Measurements from ENCODE around the gene LCTL. TPM values are rescaled to one million over a fixed set of nuclear protein-coding genes. Genes with fewer than 3 reads are reported as not detected.

LCTL gene
- total RNA-seq, 1 experiment from 2014 or later: not detected

GRCh38 chr15:66587749-66588148 lies 22.0 kb upstream of the LCTL start:
- Histone ChIP-seq H3K4me1 (ENCODE audit: low read length) (no peaks in the 10 kb centered on the region; the same call in 1 of the 2 replicates), H3K9me3 (ENCODE audit: low read length) (no peaks in the 10 kb centered on the region), H3K27me3 (ENCODE audit: low read length) (no peaks in the 10 kb centered on the region), H3K4me3 (ENCODE audit: low read length) (no peak overlapping the region), H3K79me2 (ENCODE audit: low read length) (no peaks in the 10 kb centered on the region), H3K36me3 (ENCODE audit: insufficient read depth, low read length) (no peaks in the 10 kb centered on the region), H3K4me2 (ENCODE audit: low read depth, low read length, poor library complexity, severe bottlenecking) (no peak overlapping the region), H3K9me2 (replicated peaks; ENCODE audit: insufficient read depth, low read length) (no peaks in the 10 kb centered on the region), H2AFZ (ENCODE audit: low read length) (no peak overlapping the region), H3K27ac (ENCODE audit: low read length) (no peak overlapping the region), H4K20me1 (ENCODE audit: insufficient read depth, low read depth, low read length) (no peaks in the 10 kb centered on the region), H3K9ac (ENCODE audit: low read length) (no peak overlapping the region)
- DNase-seq: no peak

GRCh38 chr15:66587020-66587419 lies 21.2 kb upstream of the LCTL start:
- Histone ChIP-seq H3K27me3 (ENCODE audit: low read length) (no peaks in the 10 kb centered on the region), H4K20me1 (ENCODE audit: insufficient read depth, low read depth, low read length) (no peaks in the 10 kb centered on the region), H2AFZ (ENCODE audit: low read length) (no peak overlapping the region), H3K9me2 (replicated peaks; ENCODE audit: insufficient read depth, low read length) (no peaks in the 10 kb centered on the region), H3K4me2 (ENCODE audit: low read depth, low read length, poor library complexity, severe bottlenecking) (no peak overlapping the region), H3K36me3 (ENCODE audit: insufficient read depth, low read length) (no peaks in the 10 kb centered on the region), H3K27ac (ENCODE audit: low read length) (no peak overlapping the region), H3K4me3 (ENCODE audit: low read length) (no peak overlapping the region), H3K9ac (ENCODE audit: low read length) (no peak overlapping the region), H3K4me1 (ENCODE audit: low read length) (no peaks in the 10 kb centered on the region; the same call in 1 of the 2 replicates), H3K79me2 (ENCODE audit: low read length) (no peaks in the 10 kb centered on the region), H3K9me3 (ENCODE audit: low read length) (no peaks in the 10 kb centered on the region)
- DNase-seq: no peak

GRCh38 chr15:66586155-66586976 lies 20.6 kb upstream of the LCTL start:
- Histone ChIP-seq H3K4me3 (ENCODE audit: low read length) (no peak overlapping the region), H4K20me1 (ENCODE audit: insufficient read depth, low read depth, low read length) (no peaks in the 10 kb centered on the region), H3K27ac (ENCODE audit: low read length) (no peak overlapping the region), H3K4me2 (ENCODE audit: low read depth, low read length, poor library complexity, severe bottlenecking) (no peak overlapping the region), H3K79me2 (ENCODE audit: low read length) (no peaks in the 10 kb centered on the region), H3K36me3 (ENCODE audit: insufficient read depth, low read length) (no peaks in the 10 kb centered on the region), H3K9me3 (ENCODE audit: low read length) (no peaks in the 10 kb centered on the region), H2AFZ (ENCODE audit: low read length) (no peak overlapping the region), H3K4me1 (ENCODE audit: low read length) (no peaks in the 10 kb centered on the region; the same call in 1 of the 2 replicates), H3K9ac (ENCODE audit: low read length) (no peak overlapping the region), H3K9me2 (replicated peaks; ENCODE audit: insufficient read depth, low read length) (no peaks in the 10 kb centered on the region), H3K27me3 (ENCODE audit: low read length) (no peaks in the 10 kb centered on the region)
- DNase-seq: no peak

- H3K9me3 ChIP-seq (ENCODE audit: low read length): no peaks in the 10 kb centered on the region
Observed at GRCh38 chr15:66581972-66582537, 16.3 kb upstream of the LCTL start.

GRCh38 chr15:66580643-66581042 lies 14.8 kb upstream of the LCTL start:
- no peak overlapping the region for H2AFZ ChIP-seq (ENCODE audit: low read length)

More at GRCh38 chr15:66581972-66582537, 16.3 kb upstream of the LCTL start:
- Histone ChIP-seq H3K4me3 (ENCODE audit: low read length) (no peak overlapping the region), H3K27ac (ENCODE audit: low read length) (no peak overlapping the region), H3K4me1 (ENCODE audit: low read length) (no peaks in the 10 kb centered on the region), H3K4me2 (ENCODE audit: low read depth, low read length, poor library complexity, severe bottlenecking) (no peak overlapping the region), H3K9me2 (replicated peaks; ENCODE audit: insufficient read depth, low read length) (no peaks in the 10 kb centered on the region), H3K9ac (ENCODE audit: low read length) (no peak overlapping the region), H4K20me1 (ENCODE audit: insufficient read depth, low read depth, low read length) (no peaks in the 10 kb centered on the region), H3K27me3 (ENCODE audit: low read length) (no peaks in the 10 kb centered on the region), H3K36me3 (ENCODE audit: insufficient read depth, low read length) (no peaks in the 10 kb centered on the region), H3K79me2 (ENCODE audit: low read length) (no peaks in the 10 kb centered on the region), H2AFZ (ENCODE audit: low read length) (no peak overlapping the region)
- no peak for DNase-seq

GRCh38 chr15:66578286-66578875 lies 12.6 kb upstream of the LCTL start:
- Histone ChIP-seq H3K4me2 (ENCODE audit: low read depth, low read length, poor library complexity, severe bottlenecking) (no peak overlapping the region), H3K36me3 (ENCODE audit: insufficient read depth, low read length) (no peaks in the 10 kb centered on the region), H2AFZ (ENCODE audit: low read length) (no peak overlapping the region), H3K9me3 (ENCODE audit: low read length) (no peaks in the 10 kb centered on the region), H3K4me3 (ENCODE audit: low read length) (no peak overlapping the region), H3K79me2 (ENCODE audit: low read length) (no peaks in the 10 kb centered on the region), H3K27me3 (ENCODE audit: low read length) (no peaks in the 10 kb centered on the region), H3K4me1 (ENCODE audit: low read length) (no peaks in the 10 kb centered on the region), H4K20me1 (ENCODE audit: insufficient read depth, low read depth, low read length) (no peaks in the 10 kb centered on the region), H3K27ac (ENCODE audit: low read length) (no peak overlapping the region), H3K9ac (ENCODE audit: low read length) (no peak overlapping the region), H3K9me2 (replicated peaks; ENCODE audit: insufficient read depth, low read length) (no peaks in the 10 kb centered on the region)
- DNase-seq: no peak

More at GRCh38 chr15:66580643-66581042, 14.8 kb upstream of the LCTL start:
- Histone ChIP-seq H4K20me1 (ENCODE audit: insufficient read depth, low read depth, low read length) (no peaks in the 10 kb centered on the region), H3K9ac (ENCODE audit: low read length) (no peak overlapping the region), H3K27ac (ENCODE audit: low read length) (no peak overlapping the region), H3K9me3 (ENCODE audit: low read length) (no peaks in the 10 kb centered on the region), H3K4me3 (ENCODE audit: low read length) (no peak overlapping the region), H3K79me2 (ENCODE audit: low read length) (no peaks in the 10 kb centered on the region), H3K27me3 (ENCODE audit: low read length) (no peaks in the 10 kb centered on the region), H3K9me2 (replicated peaks; ENCODE audit: insufficient read depth, low read length) (no peaks in the 10 kb centered on the region), H3K36me3 (ENCODE audit: insufficient read depth, low read length) (no peaks in the 10 kb centered on the region), H3K4me1 (ENCODE audit: low read length) (no peaks in the 10 kb centered on the region), H3K4me2 (ENCODE audit: low read depth, low read length, poor library complexity, severe bottlenecking) (no peak overlapping the region)
- no peak for DNase-seq

- Histone ChIP-seq H3K4me1 (ENCODE audit: low read length) (no peaks in the 10 kb centered on the region), H3K27ac (ENCODE audit: low read length) (no peak overlapping the region), H3K4me2 (ENCODE audit: low read depth, low read length, poor library complexity, severe bottlenecking) (no peak overlapping the region), H3K9ac (ENCODE audit: low read length) (no peak overlapping the region), H3K79me2 (ENCODE audit: low read length) (no peaks in the 10 kb centered on the region), H4K20me1 (ENCODE audit: insufficient read depth, low read depth, low read length) (no peaks in the 10 kb centered on the region), H3K9me2 (replicated peaks; ENCODE audit: insufficient read depth, low read length) (no peaks in the 10 kb centered on the region), H3K9me3 (ENCODE audit: low read length) (no peaks in the 10 kb centered on the region), H3K27me3 (ENCODE audit: low read length) (no peaks in the 10 kb centered on the region), H3K36me3 (ENCODE audit: insufficient read depth, low read length) (no peaks in the 10 kb centered on the region), H3K4me3 (ENCODE audit: low read length) (no peak overlapping the region), H2AFZ (ENCODE audit: low read length) (no peak overlapping the region)
- DNase-seq: no peak
Observed at GRCh38 chr15:66574596-66574950, 8.8 kb upstream of the LCTL start.

- no peak overlapping the region for H3K9ac ChIP-seq (ENCODE audit: low read length)
- H3K9me3 ChIP-seq (ENCODE audit: low read length): no peaks in the 10 kb centered on the region
- no peak for DNase-seq
- H3K4me1 ChIP-seq (ENCODE audit: low read length): no peaks in the 10 kb centered on the region
- no peak overlapping the region for H3K27ac ChIP-seq (ENCODE audit: low read length)
- no peaks in the 10 kb centered on the region for H3K79me2 ChIP-seq (ENCODE audit: low read length)
- H3K9me2 ChIP-seq (replicated peaks; ENCODE audit: insufficient read depth, low read length): no peaks in the 10 kb centered on the region
- no peak overlapping the region for H3K4me3 ChIP-seq (ENCODE audit: low read length)
- no peaks in the 10 kb centered on the region for H3K27me3 ChIP-seq (ENCODE audit: low read length)
- H2AFZ ChIP-seq (ENCODE audit: low read length): no peak overlapping the region
- no peaks in the 10 kb centered on the region for H3K36me3 ChIP-seq (ENCODE audit: insufficient read depth, low read length)
- no peaks in the 10 kb centered on the region for H4K20me1 ChIP-seq (ENCODE audit: insufficient read depth, low read depth, low read length)
- H3K4me2 ChIP-seq (ENCODE audit: low read depth, low read length, poor library complexity, severe bottlenecking): no peak overlapping the region
Observed at GRCh38 chr15:66573719-66574595, 8.2 kb upstream of the LCTL start.

Data from Karpas-422 (cell line).